Thoracic aorta (tissue), 2 donors: ENCODE results near the gene FANCC. TPM values are rescaled to one million over a fixed set of nuclear protein-coding genes. Genes with fewer than 3 reads are reported as not detected.

Experiments used
- ATAC-seq: fragments of 150-250 bp; one replicate; pipeline ENCODE4 v1.8.0; 2017; ENCODE audit warnings: low read depth; ENCODE audit not compliant: insufficient number of reproducible peaks, low FRiP score
- DNase-seq: peaks from one replicate; pipeline ENCODE4 v3.0.0-alpha.2; 2020; ENCODE audit warnings: low spot score
- H3K27ac ChIP-seq, 2 donors: fragments of 200-600 bp; sonication (generic); 1 replicate in 1 of 2; 2 replicates in 1 of 2; pipeline ENCODE4 v1.5.1; 2016; ENCODE audit warnings: mild to moderate bottlenecking in 2 of 2, moderate library complexity in 2 of 2
- H3K27me3 ChIP-seq: fragments of 200-600 bp; sonication (generic); replicated peaks from 2 replicates; pipeline ENCODE4 v1.6.0; 2016; ENCODE audit warnings: mild to moderate bottlenecking; ENCODE audit not compliant: insufficient read depth
- H3K36me3 ChIP-seq: fragments of 200-600 bp; sonication (generic); one replicate; pipeline ENCODE4 v1.5.1; 2016
- H3K4me1 ChIP-seq, 2 donors: fragments of 200-600 bp; sonication (generic); 1 replicate in 1 of 2; 2 replicates in 1 of 2; pipeline versions ENCODE4 v1.5.1 to v1.6.0; 2016; ENCODE audit warnings: low read depth in 2 of 2, mild to moderate bottlenecking in 1 of 2; ENCODE audit not compliant: control insufficient read depth in 1 of 2
- H3K4me3 ChIP-seq: fragments of 200-600 bp; sonication (generic); 2 replicates; pipeline ENCODE4 v1.5.1; 2016; ENCODE audit warnings: mild to moderate bottlenecking
- H3K9me3 ChIP-seq: fragments of 200-600 bp; sonication (generic); 2 replicates; pipeline ENCODE4 v1.5.1; 2016
- total RNA-seq, 2 donors: library from RNA; depleted of rRNA; stranded (reverse); fragments of >200 nt; gene quantifications; one replicate each; pipeline versions ENCODE4 v1.1.0 to v1.2.3, GENCODE V29; 2016
- TF ChIP-seq, protein P1 (sequence below): fragments of 200-600 bp; sonication (generic); IDR thresholded peaks from one replicate; pipeline ENCODE4 v1.5.1; 2019; ENCODE audit warnings: antibody characterized with exemption

Gene FANCC
- total RNA-seq, 2 donors from 2014 or later, result 5.7 to 9.6 TPM

DNA sequence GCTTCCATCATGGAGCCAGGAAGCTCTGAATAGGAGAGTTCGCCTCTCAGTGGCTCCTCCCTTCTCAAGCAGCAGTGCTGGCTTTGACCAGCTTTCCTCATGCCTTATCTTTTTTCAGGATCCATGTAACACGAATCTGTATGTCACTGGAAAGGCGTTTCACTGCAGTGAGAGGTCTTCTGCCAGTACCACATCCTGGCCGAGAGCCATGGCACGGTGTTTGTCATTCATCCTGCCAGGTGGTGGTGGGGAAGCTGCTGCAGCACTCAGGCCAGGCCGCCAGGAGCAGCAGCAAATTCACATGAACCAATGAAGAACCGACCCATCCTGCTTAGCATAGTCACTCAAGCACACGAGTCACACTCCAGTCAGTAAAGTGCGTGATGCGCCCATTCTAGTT lies 179.0 kb downstream of the FANCC start:
- DNase-seq (no peak), ATAC-seq (no peak)
- no peak overlapping the region for H3K27ac ChIP-seq

DNA sequence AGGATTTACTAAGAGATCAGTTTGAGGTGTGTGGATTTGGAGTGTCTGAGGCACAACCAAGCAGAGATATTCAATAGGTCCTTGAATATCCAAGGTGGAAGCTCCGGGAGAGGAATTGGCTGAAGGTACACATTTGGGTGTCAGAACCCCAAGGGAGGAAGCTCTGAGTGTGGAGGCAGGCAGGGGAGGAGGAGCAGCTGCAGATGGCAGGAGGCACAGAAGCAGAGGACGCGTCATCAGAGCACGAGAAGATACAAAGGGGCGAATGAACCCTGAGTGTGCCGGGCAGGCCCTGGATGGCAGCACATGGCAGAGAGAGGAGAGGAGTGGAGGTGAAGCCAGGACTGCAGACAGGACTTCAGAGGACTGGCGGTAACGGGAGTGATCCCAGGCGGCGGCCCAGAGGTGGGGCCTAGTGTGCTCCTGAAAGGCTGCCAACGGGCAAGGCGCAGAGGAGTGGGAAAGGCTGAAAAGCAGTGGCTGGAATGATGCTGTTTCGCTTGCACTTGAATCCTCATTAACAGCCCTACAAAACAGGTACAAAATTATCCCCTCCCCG lies 179.8 kb downstream of the FANCC start:
- Histone ChIP-seq H3K4me3 (no peak overlapping the region), H3K27ac (no peak overlapping the region), H3K9me3 (no peaks in the 10 kb centered on the region), H3K4me1 (peaks cover 0 to 4% of the 10 kb centered on the region in 2 donors), H3K27me3 (no peaks in the 10 kb centered on the region), H3K36me3 (no peaks in the 10 kb centered on the region)
- no peak for ATAC-seq
- no peak for DNase-seq
- TF ChIP-seq, protein P1, sequence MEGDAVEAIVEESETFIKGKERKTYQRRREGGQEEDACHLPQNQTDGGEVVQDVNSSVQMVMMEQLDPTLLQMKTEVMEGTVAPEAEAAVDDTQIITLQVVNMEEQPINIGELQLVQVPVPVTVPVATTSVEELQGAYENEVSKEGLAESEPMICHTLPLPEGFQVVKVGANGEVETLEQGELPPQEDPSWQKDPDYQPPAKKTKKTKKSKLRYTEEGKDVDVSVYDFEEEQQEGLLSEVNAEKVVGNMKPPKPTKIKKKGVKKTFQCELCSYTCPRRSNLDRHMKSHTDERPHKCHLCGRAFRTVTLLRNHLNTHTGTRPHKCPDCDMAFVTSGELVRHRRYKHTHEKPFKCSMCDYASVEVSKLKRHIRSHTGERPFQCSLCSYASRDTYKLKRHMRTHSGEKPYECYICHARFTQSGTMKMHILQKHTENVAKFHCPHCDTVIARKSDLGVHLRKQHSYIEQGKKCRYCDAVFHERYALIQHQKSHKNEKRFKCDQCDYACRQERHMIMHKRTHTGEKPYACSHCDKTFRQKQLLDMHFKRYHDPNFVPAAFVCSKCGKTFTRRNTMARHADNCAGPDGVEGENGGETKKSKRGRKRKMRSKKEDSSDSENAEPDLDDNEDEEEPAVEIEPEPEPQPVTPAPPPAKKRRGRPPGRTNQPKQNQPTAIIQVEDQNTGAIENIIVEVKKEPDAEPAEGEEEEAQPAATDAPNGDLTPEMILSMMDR, result no peak

More for the DNA sequence above, 179.0 kb downstream of the FANCC start:
- Histone ChIP-seq H3K4me3 (no peak overlapping the region), H3K36me3 (no peaks in the 10 kb centered on the region), H3K27me3 (no peaks in the 10 kb centered on the region), H3K9me3 (no peaks in the 10 kb centered on the region), H3K4me1 (peaks cover 0 to 4% of the 10 kb centered on the region in 2 donors)
- TF ChIP-seq, protein P1, result no peak

DNA sequence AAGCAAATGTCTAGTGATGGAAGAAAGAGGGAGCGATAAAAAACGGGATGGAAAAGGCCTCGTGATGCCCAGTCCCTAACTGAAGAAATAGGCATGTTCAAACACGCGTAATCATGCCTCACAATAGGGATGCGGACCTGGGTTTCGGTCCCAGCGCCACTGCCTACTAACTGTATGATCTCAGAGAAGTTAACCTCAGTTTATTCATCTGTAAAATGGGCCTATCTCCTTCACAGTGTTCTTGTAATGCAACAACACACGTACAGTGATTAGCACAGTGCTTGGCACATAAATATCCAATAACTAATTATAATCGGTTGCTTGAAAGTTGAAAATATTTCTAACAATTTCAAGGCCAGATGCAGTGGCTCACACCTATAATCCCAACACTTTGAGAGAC lies 181.8 kb downstream of the FANCC start:
- Histone ChIP-seq H3K9me3 (no peaks in the 10 kb centered on the region), H3K27ac (no peak overlapping the region), H3K27me3 (no peaks in the 10 kb centered on the region), H3K4me1 (peaks cover 0 to 9% of the 10 kb centered on the region in 2 donors), H3K36me3 (no peaks in the 10 kb centered on the region), H3K4me3 (no peak overlapping the region)
- ATAC-seq (no peak), DNase-seq (no peak)
- TF ChIP-seq, protein P1, result no peak

DNA sequence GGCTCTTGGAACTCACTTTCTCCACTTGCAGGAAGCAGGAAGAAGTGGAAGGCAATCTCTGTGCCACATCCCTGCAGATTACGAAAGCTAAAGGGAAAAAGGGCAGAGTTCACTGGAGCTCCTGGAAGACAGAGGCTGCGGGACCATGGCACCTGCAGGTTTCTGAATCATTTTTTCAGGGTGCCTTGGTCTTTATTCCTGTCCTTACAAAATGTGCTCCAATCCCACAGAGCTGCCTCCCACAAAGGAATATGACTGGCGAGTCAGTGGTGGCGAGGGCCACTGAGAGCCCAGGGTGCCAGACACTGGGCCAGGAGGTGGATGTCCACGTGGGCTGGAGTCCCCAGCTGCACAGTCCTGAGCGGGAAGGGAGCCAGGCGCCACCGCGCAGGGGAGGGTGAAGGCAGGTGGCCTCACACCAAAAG lies 183.0 kb downstream of the FANCC start:
- no peaks in the 10 kb centered on the region for H3K27me3 ChIP-seq
- peaks cover 0 to 17% of the 10 kb centered on the region in 2 donors for H3K4me1 ChIP-seq
- H3K27ac ChIP-seq, result no peak overlapping the region
- H3K4me3 ChIP-seq, result no peak overlapping the region
- TF ChIP-seq, protein P1, result no peak
- ATAC-seq, result no peak
- no peak for DNase-seq
- no peaks in the 10 kb centered on the region for H3K36me3 ChIP-seq
- H3K9me3 ChIP-seq, result no peaks in the 10 kb centered on the region

DNA sequence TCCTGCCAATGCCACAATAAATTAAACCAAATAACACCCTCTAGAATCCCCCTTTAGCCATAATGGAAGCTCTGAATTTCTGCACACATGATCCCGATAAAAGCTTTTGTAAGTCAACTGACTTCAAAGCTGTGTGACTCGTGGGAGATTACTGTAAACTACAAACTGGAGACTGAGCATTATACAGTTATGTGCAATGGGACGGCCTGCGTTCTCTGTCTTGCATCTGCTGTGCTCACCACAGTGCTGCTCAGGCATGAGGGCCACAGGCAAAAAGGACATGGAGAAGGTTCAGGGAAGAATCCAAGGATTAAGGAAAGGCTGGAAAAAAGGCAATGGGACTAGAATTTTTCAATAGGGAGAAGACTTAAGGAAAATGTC lies 184.2 kb downstream of the FANCC start:
- Histone ChIP-seq H3K27me3 (no peaks in the 10 kb centered on the region), H3K36me3 (no peaks in the 10 kb centered on the region), H3K4me3 (no peak overlapping the region), H3K9me3 (no peaks in the 10 kb centered on the region), H3K27ac (no peak overlapping the region), H3K4me1 (peaks cover 0 to 17% of the 10 kb centered on the region in 2 donors)
- TF ChIP-seq, protein P1, result no peak
- DNase-seq (no peak), ATAC-seq (no peak)
